Naive thymus-derived CD4-positive, alpha-beta T cell (primary cell): ENCODE data around the gene STX10. TPM values are rescaled to one million over a fixed set of nuclear protein-coding genes. Genes with fewer than 3 reads are reported as not detected.
A peak's percentile ranks its signal among the peaks of the same experiment; 100 is the strongest.

Experiments used
- ATAC-seq: fragments of 150-1000 bp; cut with Tn5 transposase; 2 replicates; pipeline ENCODE4 v1.10.0; 2021; ENCODE audit warnings: mild to moderate bottlenecking, moderate library complexity
- CTCF ChIA-PET: fragments of 350-600 bp; sonication (Branson Sonifier 250); formaldehyde crosslinking; loops from one replicate; lab custom pipeline; 2021; ENCODE audit warnings: antibody characterized with exemption; lab: Charles Lee
- POLR2A ChIA-PET: fragments of 350-600 bp; sonication (Branson Sonifier 250); formaldehyde crosslinking; loops from one replicate; lab custom pipeline; 2021; ENCODE audit warnings: antibody characterized with exemption, inconsistent platforms; lab: Charles Lee
- DNase-seq, 9 donors: peaks; one replicate each; pipeline versions ENCODE4 v3.0.0 to v3.0.0-alpha.2; 2020 to 2022; ENCODE audit warnings: mixed read lengths in 1 of 9
- H3K27ac ChIP-seq: one replicate; pipeline ENCODE4 v1.7.0; 2013; ENCODE audit warnings: mild to moderate bottlenecking, low read depth, low read length, moderate library complexity
- H3K27me3 ChIP-seq, 2 donors: one replicate each; pipeline ENCODE4 v1.7.0; 2013; ENCODE audit warnings: low read length in 2 of 2, mild to moderate bottlenecking in 2 of 2, moderate library complexity in 2 of 2; ENCODE audit not compliant: control insufficient read depth in 2 of 2, insufficient read depth in 2 of 2
- H3K36me3 ChIP-seq, 3 experiments: 1 replicate in 2 of 3; 2 replicates in 1 of 3; pipeline ENCODE4 v1.7.0; 2013; ENCODE audit warnings: low read length in 3 of 3, mild to moderate bottlenecking in 3 of 3, moderate library complexity in 1 of 3; ENCODE audit not compliant: insufficient read depth in 3 of 3, control insufficient read depth in 2 of 3
- H3K4me1 ChIP-seq, 2 donors: one replicate each; pipeline ENCODE4 v1.7.0; 2013; ENCODE audit warnings: low read length in 2 of 2, mild to moderate bottlenecking in 2 of 2, moderate library complexity in 1 of 2; ENCODE audit not compliant: control insufficient read depth in 2 of 2, insufficient read depth in 2 of 2
- H3K4me3 ChIP-seq: 2 replicates; pipeline ENCODE4 v1.7.0; 2013; ENCODE audit warnings: mild to moderate bottlenecking, low read length
- H3K9me3 ChIP-seq, 3 experiments: 1 replicate in 2 of 3; 2 replicates in 1 of 3; pipeline ENCODE4 v1.7.0; 2013; ENCODE audit warnings: low read length in 3 of 3; ENCODE audit not compliant: control insufficient read depth in 2 of 3
- H3K27ac Mint-ChIP-seq, 9 donors: one replicate each; pipeline ENCODE4 v1.8.0; 2020 to 2022; ENCODE audit warnings: mixed read lengths in 9 of 9, mild to moderate bottlenecking in 8 of 9, moderate library complexity in 5 of 9, inconsistent platforms in 2 of 9
- H3K27me3 Mint-ChIP-seq, 5 donors: one replicate each; pipeline ENCODE4 v1.8.0; 2021 to 2022; ENCODE audit warnings: mixed read lengths in 5 of 5, mild to moderate bottlenecking in 1 of 5
- H3K36me3 Mint-ChIP-seq, 5 donors: one replicate each; pipeline ENCODE4 v1.8.0; 2020 to 2022; ENCODE audit warnings: mixed read lengths in 5 of 5, mild to moderate bottlenecking in 3 of 5, inconsistent platforms in 1 of 5
- H3K4me1 Mint-ChIP-seq, 7 donors: one replicate each; pipeline ENCODE4 v1.8.0; 2020 to 2022; ENCODE audit warnings: mixed read lengths in 7 of 7, mild to moderate bottlenecking in 3 of 7, inconsistent platforms in 1 of 7
- H3K4me3 Mint-ChIP-seq, 10 donors: one replicate each; pipeline ENCODE4 v1.8.0; 2020 to 2022; ENCODE audit warnings: mild to moderate bottlenecking in 10 of 10, mixed read lengths in 10 of 10, moderate library complexity in 6 of 10, inconsistent platforms in 2 of 10
- H3K9me3 Mint-ChIP-seq, 11 donors: one replicate each; pipeline ENCODE4 v1.8.0; 2020 to 2022; ENCODE audit warnings: mixed read lengths in 11 of 11, mild to moderate bottlenecking in 4 of 11, inconsistent platforms in 1 of 11, moderate library complexity in 1 of 11
- intact Hi-C, 2 donors: fragments of 100-400 bp; cut with micrococcal nuclease; formaldehyde crosslinking; loops; one replicate each; pipeline ENCODE4 v1.15.1; 2023
- polyA plus RNA-seq, 2 donors: library from polyadenylated mRNA; unstranded; fragments of 300-500 nt; fragmentation: Illumina TruSeq; gene quantifications; one replicate each; pipeline ENCODE4 v1.2.3, GENCODE V29; 2021
- total RNA-seq, 6 experiments: library from RNA in 5 of 6; stranded (reverse) in 5 of 6; gene quantifications; 1 replicate in 5 of 6; 2 replicates in 1 of 6; pipeline ENCODE4 v1.2.3 and lab custom pipeline; 2021 to 2026

STX10 gene
- total and polyA plus RNA-seq, 7 experiments from 2014 or later = 42.6 to 76.2 (median 63.7) TPM

DNA sequence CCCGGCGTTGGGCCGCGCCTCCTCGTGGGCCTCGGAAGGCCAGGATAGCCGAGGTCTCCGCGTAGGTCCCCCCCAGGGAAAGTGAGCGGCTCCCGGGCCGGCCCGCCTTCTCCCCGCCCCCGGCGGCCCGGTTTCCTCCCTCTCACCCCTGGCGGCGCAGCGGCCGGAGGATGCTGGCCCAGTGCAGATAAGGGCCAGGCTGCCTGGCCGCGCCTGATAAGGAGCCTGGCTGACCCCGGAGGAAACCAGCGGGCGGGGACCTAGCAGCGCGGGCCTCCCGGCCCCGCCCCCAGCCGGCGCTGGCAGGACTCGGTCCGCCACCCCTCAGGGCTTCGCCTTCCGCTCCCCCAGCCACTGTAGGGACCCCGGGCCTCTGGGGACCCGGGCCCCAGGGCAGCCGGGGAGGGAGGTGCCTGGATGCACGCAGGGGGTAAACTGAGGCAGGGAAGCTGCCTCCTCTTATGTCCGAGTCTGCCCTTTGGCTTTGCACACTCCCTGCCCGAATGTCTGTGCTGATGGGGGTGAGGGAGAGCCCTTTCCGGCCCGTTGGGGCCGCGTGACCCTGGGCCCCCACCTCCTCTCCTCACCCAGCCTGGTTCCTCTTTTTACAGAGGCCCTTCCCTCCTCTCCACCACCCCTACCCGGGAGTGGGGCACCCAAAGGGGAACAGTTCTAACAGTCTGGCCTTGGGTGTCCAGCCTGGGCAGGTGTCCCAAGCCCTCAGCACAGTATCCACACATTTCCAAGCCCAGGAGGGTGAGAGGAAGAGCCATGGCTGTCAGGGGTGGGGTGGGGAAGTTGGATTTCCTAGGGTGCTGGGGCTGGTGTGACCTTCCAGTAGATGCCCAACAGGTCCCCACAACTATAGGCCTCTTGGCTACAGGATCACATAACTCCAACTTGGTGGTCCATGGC is 47.3 kb downstream of the STX10 start, which contains the start of gene LYL1:
TSS of gene LYL1 (minus strand) at position 193 of the 915 bp plus-strand sequence. CDS start 1,687 bp downstream, outside the sequence.
- Mint-ChIP-seq H3K27ac (peak within 1 kb of the TSS; percentile 40 to 90 (median 78)), H3K4me1 (peaks cover 4 to 49% (median 38%) of the 10 kb centered on the region in 7 donors), H3K36me3 (peaks cover 0 to 10% (median 0%) of the 10 kb centered on the region in 5 donors), H3K9me3 (peaks cover 0 to 4% (median 0%) of the 10 kb centered on the region in 11 donors), H3K27me3 (peaks cover 0 to 10% (median 6%) of the 10 kb centered on the region in 5 donors), H3K4me3 (peak within 1 kb of the TSS; percentile 74 to 94 (median 82))
- intact Hi-C loops = no loop called here
- Histone ChIP-seq H3K27me3 (no peaks in the 10 kb centered on the region), H3K4me3 (peak within 1 kb of the TSS; percentile 63), H3K27ac (peak within 1 kb of the TSS; percentile 67), H3K36me3 (no peaks in the 10 kb centered on the region), H3K4me1 (peaks cover 53 to 56% of the 10 kb centered on the region in 2 donors), H3K9me3 (no peaks in the 10 kb centered on the region)
- CTCF ChIA-PET = interaction anchor here (2.1 kb wide), 1 partner anchor 47 kb away, joined by 6 read pairs; no protein-coding TSS in a partner anchor
- peak in 3 of 9 donors; percentile 23 to 44 (median 36) for DNase-seq
- ATAC-seq = peak; percentile 57
- POLR2A ChIA-PET = interaction anchor here (1.1 to 3.4 kb wide), 4 partner anchors 13 to 165 kb away, joined by 3 to 53 read pairs (median 26); partner anchors contain the start of genes CALR, IER2, NACC1 and STX10

DNA sequence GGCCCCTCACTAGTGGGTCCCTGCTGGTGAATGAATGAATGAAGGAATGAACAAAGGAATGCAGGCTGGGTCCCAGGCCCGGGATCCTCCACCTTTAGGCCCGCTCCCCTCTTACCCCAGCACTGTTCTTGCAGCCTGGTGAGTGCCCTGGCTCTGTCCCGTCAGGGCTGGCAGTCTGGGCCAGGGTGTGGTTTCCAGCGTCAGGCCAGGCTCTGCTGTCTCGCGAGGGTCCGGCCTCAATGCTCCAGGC is 47.8 kb downstream of the STX10 start:
- Mint-ChIP-seq H3K9me3 (peaks cover 0 to 4% (median 0%) of the 10 kb centered on the region in 11 donors), H3K36me3 (peaks cover 0 to 7% (median 0%) of the 10 kb centered on the region in 5 donors), H3K27ac (peak overlapping the region in 7 of 9 donors; percentile 40 to 90 (median 76)), H3K27me3 (peaks cover 0 to 14% (median 6%) of the 10 kb centered on the region in 5 donors), H3K4me3 (peak overlapping the region; percentile 65 to 93 (median 80)), H3K4me1 (peaks cover 4 to 52% (median 42%) of the 10 kb centered on the region in 7 donors)
- Histone ChIP-seq H3K27me3 (no peaks in the 10 kb centered on the region), H3K27ac (peak overlapping the region; percentile 67), H3K36me3 (no peaks in the 10 kb centered on the region), H3K4me3 (peak overlapping the region; percentile 63), H3K9me3 (no peaks in the 10 kb centered on the region), H3K4me1 (peaks cover 54 to 56% of the 10 kb centered on the region in 2 donors)
- ChIA-PET CTCF (no interaction called here), POLR2A (interaction anchor here (2.0 to 3.5 kb wide), 3 partner anchors 13 to 50 kb away, joined by 9 to 19 read pairs (median 12); partner anchors contain the start of genes NACC1 and TRMT1)
- ATAC-seq (no peak), DNase-seq (no peak)
- intact Hi-C loops = no loop called here

DNA sequence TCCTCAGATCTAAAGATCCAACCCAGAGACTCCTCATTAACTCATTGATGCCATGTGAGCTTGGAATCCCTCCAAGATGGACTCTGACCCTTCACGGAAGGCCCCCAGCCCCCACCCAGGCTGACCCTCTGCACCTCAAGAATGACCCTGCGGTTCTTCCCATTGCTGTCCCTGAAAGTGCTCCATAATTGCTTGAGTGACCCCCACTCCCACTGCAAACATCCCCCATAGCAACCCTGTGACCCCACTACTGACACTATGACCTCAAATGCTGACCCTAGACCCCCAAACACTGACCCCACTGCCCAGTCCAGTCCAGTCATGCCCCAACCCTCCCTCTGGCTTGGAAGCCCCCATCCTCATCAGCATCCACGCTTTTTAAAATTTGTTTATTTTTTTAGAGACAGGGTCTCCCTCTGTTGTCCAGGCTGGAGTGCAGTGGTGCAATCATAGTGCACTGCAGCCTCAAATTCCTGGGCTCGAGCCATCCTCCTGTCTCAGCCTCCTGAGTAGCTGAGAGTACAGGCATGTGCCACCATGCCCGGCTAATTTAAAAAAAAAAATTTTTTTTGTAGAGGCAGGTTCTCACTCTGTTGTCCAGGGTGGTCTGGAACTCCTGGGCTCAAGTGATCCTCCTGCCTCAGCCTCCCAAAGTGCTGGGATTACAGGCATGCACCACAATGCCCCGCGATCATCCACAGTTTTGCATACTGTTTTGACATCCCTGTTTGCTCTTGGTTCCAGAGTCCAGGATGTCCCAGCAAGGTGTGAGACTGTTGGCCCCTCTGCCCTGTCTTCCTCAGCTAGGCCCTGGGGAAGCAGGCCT is 48.4 kb downstream of the STX10 start:
- peak overlapping the region; percentile 23 to 90 (median 76) for H3K27ac Mint-ChIP-seq
- H3K9me3 ChIP-seq = no peaks in the 10 kb centered on the region
- H3K27me3 Mint-ChIP-seq = peaks cover 0 to 18% (median 11%) of the 10 kb centered on the region in 5 donors
- no peaks in the 10 kb centered on the region for H3K36me3 ChIP-seq
- POLR2A ChIA-PET = interaction anchor here (0.5 to 3.5 kb wide), 5 partner anchors 12 to 65 kb away, joined by 3 to 19 read pairs (median 9); partner anchors contain the start of genes NACC1 and TRMT1
- peak overlapping the region; percentile 63 for H3K4me3 ChIP-seq
- H3K4me1 Mint-ChIP-seq = peaks cover 4 to 57% (median 45%) of the 10 kb centered on the region in 7 donors
- peaks cover 0 to 4% (median 0%) of the 10 kb centered on the region in 11 donors for H3K9me3 Mint-ChIP-seq
- ATAC-seq = no peak
- peaks cover 60 to 62% of the 10 kb centered on the region in 2 donors for H3K4me1 ChIP-seq
- peaks cover 0 to 4% of the 10 kb centered on the region in 2 donors for H3K27me3 ChIP-seq
- no peak for DNase-seq
- H3K36me3 Mint-ChIP-seq = peaks cover 0 to 7% (median 0%) of the 10 kb centered on the region in 5 donors
- peak overlapping the region; percentile 67 for H3K27ac ChIP-seq
- peak overlapping the region; percentile 71 to 93 (median 80) for H3K4me3 Mint-ChIP-seq
- CTCF ChIA-PET = interaction anchor here (1.8 kb wide), 1 partner anchor 136 kb away, joined by 4 read pairs; no protein-coding TSS in a partner anchor
- intact Hi-C loops = no loop called here

DNA sequence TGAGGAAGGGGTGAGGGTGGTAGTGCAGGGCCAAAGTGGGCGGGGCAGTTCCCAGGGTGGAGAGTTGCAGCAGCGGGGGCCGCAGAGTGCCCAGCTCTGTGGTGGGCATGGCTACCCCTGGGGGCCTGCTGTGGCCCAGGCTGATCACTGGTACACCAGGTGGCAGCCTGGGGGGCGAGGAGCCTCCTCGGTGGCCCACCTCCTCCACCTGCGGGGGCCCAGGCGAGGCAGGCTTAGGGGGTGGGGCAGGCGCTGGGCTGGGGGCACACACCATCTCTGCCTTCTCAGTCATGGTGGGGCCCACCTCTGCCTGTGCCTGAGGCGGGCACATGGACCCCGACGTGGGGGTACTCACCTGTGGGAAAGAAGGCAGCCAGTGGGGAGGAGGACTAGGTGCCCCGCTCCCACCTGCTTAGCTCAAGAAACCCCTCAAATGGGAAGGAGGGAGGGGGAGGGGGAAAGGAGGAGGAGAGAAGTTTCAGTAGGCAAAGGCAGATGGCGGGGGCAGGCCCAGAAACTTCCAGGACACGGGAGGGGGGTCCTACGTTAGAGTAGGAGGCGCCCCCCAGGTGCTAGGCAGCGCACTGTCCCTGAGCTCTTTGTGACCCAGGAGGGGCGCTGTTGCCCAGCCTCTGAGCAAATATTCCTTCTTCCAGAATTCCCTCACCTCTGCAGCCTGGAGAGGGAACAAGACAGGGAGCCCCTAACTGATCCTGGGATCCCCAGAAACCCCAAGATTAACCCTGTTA is 49.2 kb downstream of the STX10 start:
- peaks cover 67% of the 10 kb centered on the region in 2 donors for H3K4me1 ChIP-seq
- no peaks in the 10 kb centered on the region for H3K9me3 ChIP-seq
- H3K36me3 ChIP-seq = no peaks in the 10 kb centered on the region
- intact Hi-C loops = no loop called here
- POLR2A ChIA-PET = interaction anchor here (0.5 to 3.5 kb wide), 8 partner anchors 13 to 308 kb away, joined by 3 to 19 read pairs (median 7); partner anchors contain the start of genes NACC1 and TRMT1
- peak overlapping the region; percentile 63 for H3K4me3 ChIP-seq
- peak overlapping the region in 7 of 9 donors; percentile 21 to 98 (median 76) for H3K27ac Mint-ChIP-seq
- CTCF ChIA-PET = interaction anchor here (1.8 kb wide), 1 partner anchor 135 kb away, joined by 4 read pairs; no protein-coding TSS in a partner anchor
- H3K36me3 Mint-ChIP-seq = peaks cover 0 to 7% (median 0%) of the 10 kb centered on the region in 5 donors
- peak overlapping the region; percentile 67 for H3K27ac ChIP-seq
- ATAC-seq = no peak
- peaks cover 0 to 4% (median 0%) of the 10 kb centered on the region in 11 donors for H3K9me3 Mint-ChIP-seq
- no peak for DNase-seq
- peaks cover 8 to 62% (median 48%) of the 10 kb centered on the region in 7 donors for H3K4me1 Mint-ChIP-seq
- H3K27me3 ChIP-seq = peaks cover 0 to 6% of the 10 kb centered on the region in 2 donors
- H3K27me3 Mint-ChIP-seq = peaks cover 3 to 22% (median 14%) of the 10 kb centered on the region in 5 donors
- H3K4me3 Mint-ChIP-seq = peak overlapping the region; percentile 71 to 93 (median 84)

DNA sequence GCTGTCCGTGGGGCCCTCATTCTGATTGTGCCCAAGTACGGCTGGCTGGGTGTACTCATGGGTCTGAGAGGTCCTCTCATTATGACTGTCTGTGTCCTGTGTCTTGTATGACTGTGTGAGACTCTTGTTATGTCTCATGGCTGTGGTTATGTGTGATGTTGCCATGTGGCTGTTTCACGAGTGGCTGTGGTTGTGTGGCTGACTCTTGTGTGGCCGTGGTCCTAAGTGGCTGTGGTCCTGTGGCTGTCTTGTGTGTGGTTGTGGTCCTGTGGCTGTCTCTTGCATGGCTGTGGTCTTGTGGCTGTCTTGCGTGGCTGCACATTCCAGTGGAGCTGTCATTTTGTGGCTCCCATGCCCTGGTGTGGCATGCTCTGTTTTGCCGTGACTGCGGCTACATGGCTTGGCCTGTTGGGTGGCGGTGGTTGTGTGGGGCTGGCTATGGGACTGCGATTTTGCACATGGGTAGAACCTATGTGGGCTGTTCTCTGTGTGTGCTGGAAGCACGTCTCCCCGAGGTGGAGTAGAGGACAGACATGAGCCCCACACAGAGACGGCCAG is 50.1 kb downstream of the STX10 start:
- POLR2A ChIA-PET = interaction anchor here (0.6 to 3.5 kb wide), 12 partner anchors 9 to 1389 kb away, joined by 3 to 19 read pairs (median 5); partner anchors contain the start of genes GCDH, JUNB, NACC1 and TRMT1
- DNase-seq (peak in 8 of 9 donors; percentile 43 to 72 (median 46)), ATAC-seq (peak; percentile 31)
- H3K4me3 ChIP-seq = peak overlapping the region; percentile 74
- Mint-ChIP-seq H3K4me3 (peak overlapping the region; percentile 70 to 86 (median 82)), H3K36me3 (peaks cover 0 to 7% (median 0%) of the 10 kb centered on the region in 5 donors), H3K4me1 (peaks cover 11 to 66% (median 52%) of the 10 kb centered on the region in 7 donors), H3K27me3 (peaks cover 6 to 28% (median 16%) of the 10 kb centered on the region in 5 donors), H3K27ac (peak overlapping the region; percentile 88 to 99 (median 93)), H3K9me3 (peaks cover 0 to 4% (median 0%) of the 10 kb centered on the region in 11 donors)
- peak overlapping the region; percentile 82 for H3K27ac ChIP-seq
- no peaks in the 10 kb centered on the region for H3K9me3 ChIP-seq
- H3K36me3 ChIP-seq = no peaks in the 10 kb centered on the region
- intact Hi-C loops = no loop called here
- CTCF ChIA-PET = interaction anchor here (0.9 to 1.8 kb wide), 3 partner anchors 18 to 135 kb away, joined by 3 to 4 read pairs (median 3); partner anchors contain the start of gene NACC1
- peaks cover 71 to 74% of the 10 kb centered on the region in 2 donors for H3K4me1 ChIP-seq
- H3K27me3 ChIP-seq = peaks cover 0 to 6% of the 10 kb centered on the region in 2 donors
